PC-9 (cell line): ENCODE measurements around the gene SPP1. TPM values are rescaled to one million over a fixed set of nuclear protein-coding genes. Genes with fewer than 3 reads are reported as not detected.

ENCODE experiments used
- Bru-seq: library from RNA; stranded (reverse); fragments of 400-500 nt; gene quantifications from one replicate; lab custom pipeline; 2021; lab: Mats Ljungman, UMichigan
- BruChase-seq, 2 experiments: library from RNA; stranded (reverse); fragments of 400-500 nt; gene quantifications; one replicate each; lab custom pipeline; 2021; lab: Mats Ljungman, UMichigan
- BruUV-seq: library from RNA; stranded (reverse); fragments of 400-500 nt; replicated peaks from 2 replicates; lab custom pipeline; 2021; lab: Mats Ljungman, UMichigan
- CTCF ChIA-PET: fragments of 300-600 bp; sonication (Branson Sonifier 250); formaldehyde crosslinking; loops from one replicate; lab custom pipeline; 2022; ENCODE audit warnings: antibody characterized with exemption; lab: Charles Lee
- POLR2A ChIA-PET: fragments of 300-600 bp; sonication (Branson Sonifier 250); formaldehyde crosslinking; loops from one replicate; lab custom pipeline; 2022; ENCODE audit warnings: antibody characterized with exemption; ENCODE audit not compliant: unreplicated experiment; lab: Charles Lee
- DNase-seq, 2 experiments: peaks; one replicate each; pipeline versions ENCODE4 v3.0.0 to v3.0.0-alpha.2; 2015 to 2022; ENCODE audit warnings: mixed read lengths in 1 of 2
- H2AFZ ChIP-seq: fragments of 200-600 bp; sonication (generic); 2 replicates; pipeline ENCODE4 v1.8.1; 2017; ENCODE audit warnings: antibody characterized with exemption
- H3F3A ChIP-seq: fragments of 200-600 bp; sonication (generic); 2 replicates; pipeline ENCODE4 v1.8.1; 2017; ENCODE audit warnings: antibody characterized with exemption, mild to moderate bottlenecking, low read depth; ENCODE audit not compliant: insufficient read depth
- H3K27ac ChIP-seq: fragments of 200-600 bp; sonication (generic); 2 replicates; pipeline ENCODE4 v1.6.1; 2016; ENCODE audit warnings: mixed run types
- H3K27me3 ChIP-seq: fragments of 200-600 bp; sonication (generic); 2 replicates; pipeline ENCODE4 v1.6.1; 2016; ENCODE audit warnings: low read depth, mixed run types; ENCODE audit not compliant: insufficient read depth
- H3K36me3 ChIP-seq: fragments of 200-600 bp; sonication (generic); 2 replicates; pipeline ENCODE4 v1.6.1; 2016; ENCODE audit warnings: low read depth, mixed run types
- H3K4me1 ChIP-seq: fragments of 200-600 bp; sonication (generic); replicated peaks from 2 replicates; pipeline ENCODE4 v1.6.1; 2016; ENCODE audit warnings: mixed run types; ENCODE audit not compliant: insufficient read depth
- H3K4me2 ChIP-seq: fragments of 200-600 bp; sonication (generic); 2 replicates; pipeline ENCODE4 v1.6.1; 2017; ENCODE audit warnings: mixed run types
- H3K4me3 ChIP-seq: fragments of 200-600 bp; sonication (generic); 2 replicates; pipeline ENCODE4 v1.6.1; 2016; ENCODE audit warnings: mixed run types
- H3K79me2 ChIP-seq: fragments of 200-600 bp; sonication (generic); 2 replicates; pipeline ENCODE4 v1.6.1; 2017; ENCODE audit warnings: low read depth, mixed run types
- H3K9me2 ChIP-seq: fragments of 200-600 bp; sonication (generic); 2 replicates; pipeline ENCODE4 v1.8.1; 2017; ENCODE audit warnings: mild to moderate bottlenecking; ENCODE audit not compliant: insufficient read depth
- H3K9me3 ChIP-seq: fragments of 200-600 bp; sonication (generic); 2 replicates; pipeline ENCODE4 v1.8.1; 2016; ENCODE audit warnings: low read depth; ENCODE audit not compliant: insufficient read depth
- H4K20me1 ChIP-seq: fragments of 200-600 bp; sonication (generic); 2 replicates; pipeline ENCODE4 v1.8.1; 2017; ENCODE audit not compliant: insufficient read depth
- CTCF ChIP-seq: fragments of 200-600 bp; sonication (generic); conservative IDR thresholded peaks from 2 replicates; pipeline ENCODE4 v1.6.1; 2017; ENCODE audit warnings: mixed run types, antibody characterized with exemption, mild to moderate bottlenecking, moderate library complexity
- EZH2 ChIP-seq: fragments of 200-600 bp; sonication (generic); IDR thresholded peaks from 2 replicates; pipeline ENCODE4 v1.8.0; 2017; ENCODE audit warnings: antibody characterized with exemption, low read depth
- intact Hi-C: fragments of 100-400 bp; cut with micrococcal nuclease; formaldehyde crosslinking; loops from one replicate; pipeline ENCODE4 v1.10.0; 2022; ENCODE audit not compliant: unreplicated experiment
- long read RNA-seq: library from polyadenylated mRNA; stranded (forward); transcript quantifications from one replicate; pipeline ENCODE4 v2.0.0, GENCODE V29; 2022
- total RNA-seq: library from RNA; stranded (reverse); gene quantifications from 2 replicates; pipeline ENCODE4 v1.2.3, GENCODE V29; 2021

Gene SPP1
- total RNA-seq (212 and 249 TPM in 2 replicates), Bru-seq, nascent RNA (percentile 86 among the genes with signal in this experiment), BruChase-seq, experiment 1, labeled RNA remaining after a 2-hour chase (percentile 91 among the genes with signal in this experiment), BruChase-seq, experiment 2, labeled RNA remaining after a 6-hour chase (percentile 96 among the genes with signal in this experiment)
- long read RNA-seq, transcript SPP1-202 (6 exons, 1,196 nt) = minor isoform, 6 of 570 reads
- long read RNA-seq, transcript SPP1-203 (7 exons, 1,473 nt) = major isoform, 364 of 570 reads
- long read RNA-seq, transcript SPP1-201 (6 exons, 1,581 nt) = minor isoform, 187 of 570 reads
- long read RNA-seq, partial matches to known transcripts = 8 of 570 reads
- long read RNA-seq, other reads (novel, unspliced or antisense) = 5 of 570 reads

GRCh38 chr4:87975466-87975865, at the start of gene SPP1:
SPP1 (plus strand) TSS chr4:87975714; CDS start chr4:87976896, 1,182 bp downstream.
- H3K4me2 ChIP-seq = peak within 1 kb of the TSS; percentile 80
- DNase-seq = peak; percentile 63 to 64
- CTCF ChIA-PET = interaction anchor here (0.5 kb wide), 1 partner anchor 794 kb away, joined by 8 read pairs; no protein-coding TSS in a partner anchor
- 0 out of 2 replicates have a peak, but pooled peaks cover 3% of the 10 kb centered on the region for H3K36me3 ChIP-seq
- H2AFZ ChIP-seq = no peak within 1 kb of the TSS
- peak within 1 kb of the TSS; percentile 62 for H3K4me3 ChIP-seq
- no peaks in the 10 kb centered on the region for H3K9me2 ChIP-seq
- no peaks in the 10 kb centered on the region for H3K27me3 ChIP-seq
- no TSS peak for BruUV-seq
- intact Hi-C loops = no loop called here
- TF ChIP-seq CTCF (no peak), EZH2 (no peak)
- peaks cover 24% of the 10 kb centered on the region; the same call in 1 of the 2 replicates for H3F3A ChIP-seq
- peaks cover 30% of the 10 kb centered on the region for H3K4me1 ChIP-seq
- POLR2A ChIA-PET = no interaction called here
- no peaks in the 10 kb centered on the region for H3K9me3 ChIP-seq
- H3K27ac ChIP-seq = peak within 1 kb of the TSS; percentile 91
- H4K20me1 ChIP-seq = no peaks in the 10 kb centered on the region
- H3K79me2 ChIP-seq = peaks cover 23% of the 10 kb centered on the region

- intact Hi-C loops = no loop called here
- H3K4me3 ChIP-seq = no peak overlapping the region
- H3K27ac ChIP-seq = no peak overlapping the region
- H3F3A ChIP-seq = no peaks in the 10 kb centered on the region
- no peaks in the 10 kb centered on the region for H3K27me3 ChIP-seq
- ChIA-PET CTCF (no interaction called here), POLR2A (no interaction called here)
- no peaks in the 10 kb centered on the region for H3K36me3 ChIP-seq
- no peak overlapping the region for H2AFZ ChIP-seq
- TF ChIP-seq CTCF (no peak), EZH2 (no peak)
- no TSS peak for BruUV-seq
- H3K9me2 ChIP-seq = no peaks in the 10 kb centered on the region
- H4K20me1 ChIP-seq = no peaks in the 10 kb centered on the region
- no peak overlapping the region for H3K4me2 ChIP-seq
- no peaks in the 10 kb centered on the region for H3K79me2 ChIP-seq
- H3K4me1 ChIP-seq = no peaks in the 10 kb centered on the region
- no peaks in the 10 kb centered on the region for H3K9me3 ChIP-seq
- no peak for DNase-seq
Measured at GRCh38 chr4:87926554-87927098, 48.9 kb upstream of the SPP1 start.

- Histone ChIP-seq H2AFZ (no peak overlapping the region), H3K9me3 (peaks cover 5% of the 10 kb centered on the region; the same call in 1 of the 2 replicates), H3K4me1 (no peaks in the 10 kb centered on the region), H3F3A (no peaks in the 10 kb centered on the region), H3K4me3 (no peak overlapping the region), H3K9me2 (no peaks in the 10 kb centered on the region), H3K79me2 (no peaks in the 10 kb centered on the region), H3K36me3 (no peaks in the 10 kb centered on the region), H4K20me1 (no peaks in the 10 kb centered on the region), H3K4me2 (no peak overlapping the region), H3K27me3 (no peaks in the 10 kb centered on the region), H3K27ac (no peak overlapping the region)
- POLR2A ChIA-PET = no interaction called here
- no TSS peak for BruUV-seq
- DNase-seq = no peak
- TF ChIP-seq EZH2 (no peak), CTCF (no peak)
- CTCF ChIA-PET = no interaction called here
- intact Hi-C loops = no loop called here
Measured at GRCh38 chr4:87930629-87931028, 44.9 kb upstream of the SPP1 start.
